ENCODE results near the gene PXMP2.

- TF ChIP-seq CTCF (IDR thresholded peaks at IDR 0.05) (no peak), POLR2A (IDR thresholded peaks at IDR 0.05) (no peak)
Observed at GRCh38 chr12:132723015-132723763, 35.8 kb downstream of the PXMP2 start.

Measured in uterus (tissue), 2 donors.